H7 (cell line): ENCODE results near the gene GOLGA6L24. TPM values are rescaled to one million over a fixed set of nuclear protein-coding genes. Genes with fewer than 3 reads are reported as not detected.

Experiments used
- total RNA-seq: library from RNA; depleted of rRNA; stranded (reverse); fragments of >200 nt; shearing (Covaris generic); gene quantifications from 2 replicates; pipeline ENCODE4 v1.2.3, GENCODE V29; 2014; rRNA removed

Gene GOLGA6L24
- total RNA-seq, 1 experiment from 2014 or later = not detected

Other genes starting within 250 kb of the GOLGA6L24 start
- gene HERC2, start 35.9 kb downstream of the GOLGA6L24 start, total RNA-seq = 33.2 and 49.4 TPM in 2 replicates
- not detected in 2 replicates for gene GOLGA8F, start 20.6 kb upstream of the GOLGA6L24 start, total RNA-seq
- not detected in 2 replicates for gene GOLGA8G, start 174.9 kb upstream of the GOLGA6L24 start, total RNA-seq
- not detected in 2 replicates for gene GOLGA6L25, start 195.5 kb upstream of the GOLGA6L24 start, total RNA-seq